AG04450 (cell line): ENCODE measurements around the gene PTPRD. TPM values are rescaled to one million over a fixed set of nuclear protein-coding genes. Genes with fewer than 3 reads are reported as not detected.

ENCODE experiments used
- CTCF ChIA-PET: fragments of 300-600, 350-600 bp; formaldehyde crosslinking; extraction: SDS; loops from one replicate; lab custom pipeline; 2022; ENCODE audit warnings: antibody characterized with exemption, inconsistent platforms; lab: Charles Lee
- POLR2A ChIA-PET: fragments of 350-600 bp; formaldehyde crosslinking; extraction: SDS; loops from one replicate; lab custom pipeline; 2021; ENCODE audit warnings: antibody characterized with exemption, inconsistent platforms; lab: Yijun Ruan, JAX
- DNase-seq: peaks from one replicate; pipeline ENCODE4 v3.0.0-alpha.2; 2011; ENCODE audit warnings: low read depth, low spot score
- H3K27ac ChIP-seq: one replicate; pipeline ENCODE4 v1.5.1; 2012; ENCODE audit warnings: low read depth, low read length, control low read depth
- H3K27me3 ChIP-seq: one replicate; pipeline ENCODE4 v1.6.0; 2012; ENCODE audit warnings: low read length; ENCODE audit not compliant: control insufficient read depth, insufficient read depth
- H3K4me3 ChIP-seq: 2 replicates; pipeline ENCODE4 v1.5.1; 2011; ENCODE audit warnings: mild to moderate bottlenecking, low read depth, low read length, control low read depth
- H3K9me3 ChIP-seq: 2 replicates; pipeline ENCODE4 v1.5.1; 2012; ENCODE audit warnings: low read length; ENCODE audit not compliant: control insufficient read depth, insufficient read depth
- polyA plus RNA-seq: library from polyadenylated mRNA; depleted of rRNA; stranded (reverse); fragments of >200 nt; gene quantifications from 2 replicates; pipeline ENCODE4 v1.2.3, GENCODE V29; 2011
- TF ChIP-seq, protein P1 (sequence below): IDR thresholded peaks from 2 replicates; pipeline ENCODE4 v1.5.1; 2011; ENCODE audit warnings: low read depth, low read length, control low read depth, inconsistent platforms

PTPRD gene
- polyA plus RNA-seq, 1 experiment: 0.19 TPM

DNA sequence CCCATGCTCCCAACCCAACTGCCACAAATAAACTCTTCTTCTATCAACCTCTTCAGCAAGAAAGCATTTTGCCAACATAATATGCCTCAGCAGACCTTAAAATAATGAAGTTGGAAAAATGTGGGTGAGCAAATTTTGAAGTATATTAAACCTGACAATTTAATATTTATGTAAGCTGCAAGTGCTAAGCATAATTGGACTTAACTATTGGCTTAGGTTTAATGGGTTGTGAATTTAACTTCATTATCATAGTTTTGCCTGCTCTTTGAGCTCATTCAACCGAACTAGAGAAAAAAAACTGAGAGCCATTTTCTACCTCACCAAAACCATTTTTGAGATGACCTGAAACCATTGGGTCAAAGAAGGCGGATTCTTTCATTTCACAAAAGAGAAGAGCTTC, 2007.7 kb downstream of the PTPRD start:
- no peaks in the 10 kb centered on the region for H3K27me3 ChIP-seq
- TF ChIP-seq, protein P1, sequence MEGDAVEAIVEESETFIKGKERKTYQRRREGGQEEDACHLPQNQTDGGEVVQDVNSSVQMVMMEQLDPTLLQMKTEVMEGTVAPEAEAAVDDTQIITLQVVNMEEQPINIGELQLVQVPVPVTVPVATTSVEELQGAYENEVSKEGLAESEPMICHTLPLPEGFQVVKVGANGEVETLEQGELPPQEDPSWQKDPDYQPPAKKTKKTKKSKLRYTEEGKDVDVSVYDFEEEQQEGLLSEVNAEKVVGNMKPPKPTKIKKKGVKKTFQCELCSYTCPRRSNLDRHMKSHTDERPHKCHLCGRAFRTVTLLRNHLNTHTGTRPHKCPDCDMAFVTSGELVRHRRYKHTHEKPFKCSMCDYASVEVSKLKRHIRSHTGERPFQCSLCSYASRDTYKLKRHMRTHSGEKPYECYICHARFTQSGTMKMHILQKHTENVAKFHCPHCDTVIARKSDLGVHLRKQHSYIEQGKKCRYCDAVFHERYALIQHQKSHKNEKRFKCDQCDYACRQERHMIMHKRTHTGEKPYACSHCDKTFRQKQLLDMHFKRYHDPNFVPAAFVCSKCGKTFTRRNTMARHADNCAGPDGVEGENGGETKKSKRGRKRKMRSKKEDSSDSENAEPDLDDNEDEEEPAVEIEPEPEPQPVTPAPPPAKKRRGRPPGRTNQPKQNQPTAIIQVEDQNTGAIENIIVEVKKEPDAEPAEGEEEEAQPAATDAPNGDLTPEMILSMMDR: no peak
- H3K4me3 ChIP-seq: no peak overlapping the region
- CTCF ChIA-PET: no interaction called here
- no peak overlapping the region for H3K27ac ChIP-seq
- POLR2A ChIA-PET: no interaction called here
- no peak for DNase-seq
- H3K9me3 ChIP-seq: peaks cover 4% of the 10 kb centered on the region; the same call in 1 of the 2 replicates

- H3K27me3 ChIP-seq: no peaks in the 10 kb centered on the region
- peaks cover 9% of the 10 kb centered on the region; the same call in 1 of the 2 replicates for H3K9me3 ChIP-seq
- no peak overlapping the region for H3K27ac ChIP-seq
- no peak overlapping the region for H3K4me3 ChIP-seq
- CTCF ChIA-PET: no interaction called here
- TF ChIP-seq, protein P1: no peak
- POLR2A ChIA-PET: no interaction called here
- DNase-seq: no peak
Observed at GRCh38 chr9:8604201-8604600, 2008.6 kb downstream of the PTPRD start.

DNA sequence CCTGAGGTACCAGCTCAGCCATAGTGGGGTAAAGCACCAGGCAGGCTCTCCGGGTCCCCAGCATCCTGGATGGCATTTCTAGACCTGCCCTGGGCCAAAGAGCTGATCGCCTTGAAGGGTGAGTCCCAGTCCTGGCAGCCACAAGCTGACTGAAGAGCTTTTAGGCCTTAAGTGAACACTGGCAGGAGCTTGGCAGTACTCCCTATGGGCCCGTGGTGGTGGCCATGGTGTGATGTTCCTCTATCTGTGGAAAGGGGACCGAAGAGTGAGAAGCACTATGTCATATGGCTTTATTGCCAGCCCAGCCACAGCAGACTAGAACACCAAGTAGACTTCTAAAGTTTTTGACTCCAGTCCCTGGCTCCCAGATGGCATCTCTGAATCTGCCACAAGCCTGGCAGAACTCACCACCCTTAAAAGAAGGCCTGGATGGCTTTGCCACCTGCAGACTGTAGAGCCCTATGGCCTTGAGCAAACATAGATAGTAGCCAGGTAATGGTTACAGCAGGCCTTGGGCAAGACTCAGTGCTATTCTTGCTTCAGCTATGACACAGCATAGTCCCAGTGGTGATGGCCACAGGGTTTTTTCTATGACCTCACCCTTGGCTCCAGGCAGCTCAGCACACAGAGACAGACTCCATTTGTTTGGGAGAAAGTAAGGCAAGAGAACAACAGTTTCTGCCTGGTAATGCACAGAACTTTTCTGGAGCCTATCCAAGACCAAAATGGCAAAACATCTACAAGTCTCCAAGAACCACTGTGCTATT, 2011.7 kb downstream of the PTPRD start:
- Histone ChIP-seq H3K4me3 (no peak overlapping the region), H3K27ac (no peak overlapping the region), H3K9me3 (peaks cover 9% of the 10 kb centered on the region; the same call in 1 of the 2 replicates), H3K27me3 (no peaks in the 10 kb centered on the region)
- DNase-seq: no peak
- ChIA-PET CTCF (no interaction called here), POLR2A (no interaction called here)
- TF ChIP-seq, protein P1: no peak

DNA sequence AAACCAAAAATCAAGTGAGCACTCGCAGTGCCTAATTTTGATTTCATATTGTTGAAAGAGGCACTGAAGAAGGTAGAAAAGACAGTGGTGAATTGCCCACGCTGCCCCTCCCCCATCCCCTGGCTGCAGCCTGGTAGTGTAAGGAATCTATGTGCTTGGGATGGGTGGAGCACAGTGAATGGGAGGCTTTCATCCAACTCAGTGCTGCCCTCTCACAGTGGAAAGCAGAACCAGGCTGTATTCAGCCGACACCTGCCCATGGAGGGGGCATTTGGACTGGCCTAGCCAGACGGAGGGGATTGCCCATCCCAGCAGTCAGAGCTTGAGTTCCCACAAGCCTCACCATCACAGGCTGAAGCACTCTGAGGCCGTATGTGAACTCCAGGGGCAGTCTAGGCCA, 2012.9 kb downstream of the PTPRD start:
- POLR2A ChIA-PET: no interaction called here

DNA sequence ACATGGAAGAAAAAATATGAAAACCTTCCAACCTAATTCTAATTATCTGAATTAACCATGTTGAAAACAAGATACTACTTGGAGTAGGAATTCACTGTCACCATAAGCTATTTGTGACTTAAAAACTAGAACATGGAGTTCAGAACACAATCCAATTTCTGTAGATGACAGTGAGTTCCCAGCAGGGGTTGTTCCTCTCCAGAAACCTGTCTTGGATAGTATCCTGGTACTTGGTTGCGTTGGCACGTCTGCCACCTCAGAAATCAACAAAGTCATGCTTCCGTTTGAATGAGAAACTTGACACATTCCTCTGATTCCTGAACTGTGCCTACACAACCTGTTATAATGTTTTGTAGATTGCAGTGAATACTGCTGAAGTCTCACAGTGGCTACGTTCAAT, 2023.3 kb downstream of the PTPRD start:
- Histone ChIP-seq H3K4me3 (no peak overlapping the region), H3K27ac (no peak overlapping the region), H3K9me3 (no peaks in the 10 kb centered on the region; the same call in 1 of the 2 replicates), H3K27me3 (no peaks in the 10 kb centered on the region)
- CTCF ChIA-PET: no interaction called here
- TF ChIP-seq, protein P1: no peak
- DNase-seq: no peak
- POLR2A ChIA-PET: no interaction called here

More for the DNA sequence above, 2012.9 kb downstream of the PTPRD start:
- Histone ChIP-seq H3K27ac (no peak overlapping the region), H3K4me3 (no peak overlapping the region), H3K9me3 (peaks cover 9% of the 10 kb centered on the region; the same call in 1 of the 2 replicates), H3K27me3 (no peaks in the 10 kb centered on the region)
- DNase-seq: no peak
- TF ChIP-seq, protein P1: no peak
- CTCF ChIA-PET: no interaction called here
